ENCODE measurements around the gene SPIN1. TPM values are rescaled to one million over a fixed set of nuclear protein-coding genes. Genes with fewer than 3 reads are reported as not detected.
A peak's percentile ranks its signal among the peaks of the same experiment; 100 is the strongest.

Gene SPIN1
- total and polyA plus RNA-seq, 2 experiments from 2014 or later = 59.8 to 119 TPM

GRCh38 chr9:88387036-88387551, 1.1 kb upstream of the SPIN1 start:
- Histone ChIP-seq H3K27me3 (no peaks in the 10 kb centered on the region), H2AFZ (peak overlapping the region; percentile 82), H3K9me3 (ENCODE audit: low read depth) (no peaks in the 10 kb centered on the region), H3K4me3 (peak overlapping the region; percentile 87), H4K20me1 (ENCODE audit: insufficient read depth, poor library complexity, severe bottlenecking) (peaks cover 20% of the 10 kb centered on the region), H3K4me2 (peak overlapping the region; percentile 88), H3K4me1 (ENCODE audit: insufficient read depth) (peaks cover 13% of the 10 kb centered on the region), H3K36me3 (replicated peaks; ENCODE audit: insufficient read depth, low read depth) (no peaks in the 10 kb centered on the region), H3K79me2 (peaks cover 44% of the 10 kb centered on the region), H3K27ac (peak overlapping the region; percentile 99), H3K9me2 (replicated peaks; ENCODE audit: insufficient read depth) (no peaks in the 10 kb centered on the region)
- TF ChIP-seq CTCF (IDR thresholded peaks at IDR 0.05; ENCODE audit: poor library complexity) (no peak), EZH2 (IDR thresholded peaks at IDR 0.05; ENCODE audit: borderline replicate concordance) (no peak), EZH2phosphoT487 (IDR thresholded peaks at IDR 0.05; ENCODE audit: low read depth, severe bottlenecking, unreplicated experiment) (no peak)
- DNase-seq (ENCODE audit: low spot score) = peak; percentile 79
- 16% methylated on average over 14 of the region's 14 CpGs for WGBS (ENCODE audit: low lambda C conversion rate, missing lambda C conversion rate)

- peaks cover 50% of the 10 kb centered on the region for H3K79me2 ChIP-seq
- no peaks in the 10 kb centered on the region for H3K36me3 ChIP-seq (replicated peaks; ENCODE audit: insufficient read depth, low read depth)
- no peaks in the 10 kb centered on the region for H3K27me3 ChIP-seq
- no peaks in the 10 kb centered on the region for H3K9me2 ChIP-seq (replicated peaks; ENCODE audit: insufficient read depth)
- peak overlapping the region; percentile 87 for H3K4me3 ChIP-seq
- H2AFZ ChIP-seq = peak overlapping the region; percentile 82
- H3K4me1 ChIP-seq (ENCODE audit: insufficient read depth) = peaks cover 13% of the 10 kb centered on the region
- WGBS (ENCODE audit: low lambda C conversion rate, missing lambda C conversion rate) = under 1% methylated on average over 39 of the region's 40 CpGs
- peak overlapping the region; percentile 99 for H3K27ac ChIP-seq
- H4K20me1 ChIP-seq (ENCODE audit: insufficient read depth, poor library complexity, severe bottlenecking) = peaks cover 26% of the 10 kb centered on the region
- H3K9me3 ChIP-seq (ENCODE audit: low read depth) = no peaks in the 10 kb centered on the region
- TF ChIP-seq EZH2phosphoT487 (IDR thresholded peaks at IDR 0.05; ENCODE audit: low read depth, severe bottlenecking, unreplicated experiment) (no peak), CTCF (IDR thresholded peaks at IDR 0.05; ENCODE audit: poor library complexity) (no peak), EZH2 (IDR thresholded peaks at IDR 0.05; ENCODE audit: borderline replicate concordance) (no peak)
- DNase-seq (ENCODE audit: low spot score) = peak; percentile 72
- peak overlapping the region; percentile 88 for H3K4me2 ChIP-seq
Observed at GRCh38 chr9:88387552-88388202, 567 bp upstream of the SPIN1 start.

GRCh38 chr9:88388886-88389605, 802 bp downstream of the SPIN1 start:
- 1% methylated on average over 31 of the region's 71 CpGs for WGBS (ENCODE audit: low lambda C conversion rate, missing lambda C conversion rate)
- H3K27ac ChIP-seq = peak overlapping the region; percentile 99
- H3K4me1 ChIP-seq (ENCODE audit: insufficient read depth) = peaks cover 13% of the 10 kb centered on the region
- H3K4me3 ChIP-seq = peak overlapping the region; percentile 66
- H3K27me3 ChIP-seq = no peaks in the 10 kb centered on the region
- H3K9me2 ChIP-seq (replicated peaks; ENCODE audit: insufficient read depth) = no peaks in the 10 kb centered on the region
- no peaks in the 10 kb centered on the region for H3K36me3 ChIP-seq (replicated peaks; ENCODE audit: insufficient read depth, low read depth)
- DNase-seq (ENCODE audit: low spot score) = peak; percentile 85
- peak overlapping the region; percentile 32 for H2AFZ ChIP-seq
- peaks cover 64% of the 10 kb centered on the region for H3K79me2 ChIP-seq
- no peaks in the 10 kb centered on the region for H3K9me3 ChIP-seq (ENCODE audit: low read depth)
- peaks cover 40% of the 10 kb centered on the region for H4K20me1 ChIP-seq (ENCODE audit: insufficient read depth, poor library complexity, severe bottlenecking)
- TF ChIP-seq CTCF (IDR thresholded peaks at IDR 0.05; ENCODE audit: poor library complexity) (no peak), EZH2phosphoT487 (IDR thresholded peaks at IDR 0.05; ENCODE audit: low read depth, severe bottlenecking, unreplicated experiment) (no peak), EZH2 (IDR thresholded peaks at IDR 0.05; ENCODE audit: borderline replicate concordance) (no peak)
- H3K4me2 ChIP-seq = peak overlapping the region; percentile 79

Measured in hepatocyte (in vitro differentiated cells).